HepG2 (cell line): ENCODE measurements around the gene TTC31. TPM values are rescaled to one million over a fixed set of nuclear protein-coding genes. Genes with fewer than 3 reads are reported as not detected.

Source experiments
- ARNTL ChIP-seq: sonication (generic); formaldehyde crosslinking; IDR thresholded peaks from 2 replicates; pipeline ENCODE4 v1.4.0; 2020; ENCODE audit warnings: mild to moderate bottlenecking, missing genetic modification reagents
- ATF7 ChIP-seq, 2 experiments: fragments of 450-650 bp in 1 of 2; sonication (generic) in 1 of 2; formaldehyde crosslinking in 1 of 2; IDR thresholded peaks; 2 replicates each; pipeline versions ENCODE4 v1.4.0 to v1.6.1; 2016 to 2020; ENCODE audit warnings: antibody characterized with exemption in 1 of 2, mild to moderate bottlenecking in 1 of 2, missing genetic modification reagents in 1 of 2
- EEA1 ChIP-seq: sonication (generic); formaldehyde crosslinking; IDR thresholded peaks from 2 replicates; pipeline ENCODE4 v1.5.1; 2020; ENCODE audit warnings: mild to moderate bottlenecking, missing genetic modification reagents, borderline replicate concordance
- FOSL2 ChIP-seq: sonication (generic); formaldehyde crosslinking; IDR thresholded peaks from 2 replicates; pipeline ENCODE4 v1.4.0; 2020; ENCODE audit warnings: missing genetic modification reagents
- HCFC1 ChIP-seq: fragments of 150-350 bp; IDR thresholded peaks from 2 replicates; pipeline ENCODE4 v1.6.1; 2014; ENCODE audit warnings: low read depth, low read length
- HES4 ChIP-seq: sonication (generic); formaldehyde crosslinking; IDR thresholded peaks from 2 replicates; pipeline ENCODE4 v1.9.0; 2021; ENCODE audit warnings: mild to moderate bottlenecking, missing genetic modification reagents, borderline replicate concordance
- HMG20B ChIP-seq: conservative IDR thresholded peaks from 2 replicates; pipeline ENCODE4 v1.6.1; 2016; ENCODE audit warnings: missing genetic modification reagents, missing compliant biosample characterization
- LCORL ChIP-seq, 2 experiments: fragments of 450-650 bp in 1 of 2; sonication (generic) in 1 of 2; formaldehyde crosslinking in 1 of 2; IDR thresholded peaks; 2 replicates each; pipeline versions ENCODE4 v1.5.0 to v1.6.1; 2017 to 2020; ENCODE audit warnings: antibody characterized with exemption in 1 of 2, missing genetic modification reagents in 1 of 2
- MYC ChIP-seq: sonication (generic); formaldehyde crosslinking; IDR thresholded peaks from 2 replicates; pipeline ENCODE4 v1.9.0; 2021; ENCODE audit warnings: missing genetic modification reagents, borderline replicate concordance
- NR2F6 ChIP-seq, 2 experiments: IDR thresholded peaks; 2 replicates each; pipeline ENCODE4 v1.6.1; 2016; ENCODE audit warnings: antibody characterized with exemption in 1 of 2, mild to moderate bottlenecking in 1 of 2
- RAD21 ChIP-seq: fragments of 450-650 bp; formaldehyde crosslinking; IDR thresholded peaks from 2 replicates; pipeline ENCODE4 v1.5.0; 2020; ENCODE audit warnings: mild to moderate bottlenecking
- SP1 ChIP-seq, 2 experiments: fragments of 450-650 bp in 1 of 2; sonication (generic) in 1 of 2; formaldehyde crosslinking in 1 of 2; IDR thresholded peaks; 2 replicates each; pipeline versions ENCODE4 v1.4.0 to v1.6.1; 2016 to 2020; ENCODE audit warnings: missing genetic modification reagents in 1 of 2
- ZBTB8A ChIP-seq: sonication (generic); formaldehyde crosslinking; IDR thresholded peaks from 2 replicates; pipeline ENCODE4 v1.4.0; 2020; ENCODE audit warnings: mild to moderate bottlenecking, low read depth, missing genetic modification reagents, borderline replicate concordance
- ZNF225 ChIP-seq: sonication (generic); formaldehyde crosslinking; IDR thresholded peaks from 2 replicates; pipeline ENCODE4 v1.4.0; 2020; ENCODE audit warnings: mild to moderate bottlenecking, missing genetic modification reagents
- ZNF766 ChIP-seq: sonication (generic); formaldehyde crosslinking; IDR thresholded peaks from 2 replicates; pipeline ENCODE4 v1.5.0; 2020; ENCODE audit warnings: missing genetic modification reagents, borderline replicate concordance
- ZNF775 ChIP-seq: sonication (generic); formaldehyde crosslinking; IDR thresholded peaks from 2 replicates; pipeline ENCODE4 v1.4.0; 2020; ENCODE audit warnings: missing genetic modification reagents, mild to moderate bottlenecking, moderate library complexity, borderline replicate concordance
- polyA plus RNA-seq, 8 experiments: library from polyadenylated mRNA; depleted of rRNA in 3 of 8; stranded (reverse) in 7 of 8; unstranded in 1 of 8; fragments of >200 nt; fragmentation: Illumina TruSeq in 4 of 8; extraction: Trizol in 4 of 8; gene quantifications; 2 replicates each; pipeline versions ENCODE4 v1.2.1 to v1.2.3, GENCODE V29; 2011 to 2016; ENCODE audit warnings: low read depth in 4 of 8, missing spikeins in 1 of 8, mixed read lengths in 1 of 8; ENCODE audit not compliant: insufficient read depth in 1 of 8
- total RNA-seq, 5 experiments: library from RNA; depleted of rRNA; stranded (reverse); fragments of >200 nt; fragmentation: Illumina TruSeq; extraction: Trizol; gene quantifications; 2 replicates each; pipeline ENCODE4 v1.2.3, GENCODE V29; 2016; ENCODE audit warnings: low read depth in 1 of 5
- TF ChIP-seq, protein P1 (sequence below): sonication (generic); formaldehyde crosslinking; IDR thresholded peaks from 2 replicates; pipeline ENCODE4 v1.8.1; 2023; ENCODE audit warnings: mild to moderate bottlenecking, missing genetic modification reagents
- TF ChIP-seq, protein P2 (sequence below): sonication (generic); formaldehyde crosslinking; IDR thresholded peaks from 2 replicates; pipeline ENCODE4 v1.4.0; 2020; ENCODE audit warnings: missing genetic modification reagents
- TF ChIP-seq, protein P3 (sequence below): IDR thresholded peaks from 2 replicates; pipeline ENCODE4 v1.6.1; 2012; ENCODE audit warnings: inconsistent platforms
- TF ChIP-seq, protein P4 (sequence below): sonication (generic); formaldehyde crosslinking; IDR thresholded peaks from 2 replicates; pipeline ENCODE4 v1.5.0; 2020; ENCODE audit warnings: missing genetic modification reagents, mild to moderate bottlenecking, borderline replicate concordance

The TTC31 gene
- total and polyA plus RNA-seq, 2 of the 13 experiments (the other 11 are each of a cell fraction or from before 2014, with no cell fraction given), result 28.3 to 39.5 TPM

DNA sequence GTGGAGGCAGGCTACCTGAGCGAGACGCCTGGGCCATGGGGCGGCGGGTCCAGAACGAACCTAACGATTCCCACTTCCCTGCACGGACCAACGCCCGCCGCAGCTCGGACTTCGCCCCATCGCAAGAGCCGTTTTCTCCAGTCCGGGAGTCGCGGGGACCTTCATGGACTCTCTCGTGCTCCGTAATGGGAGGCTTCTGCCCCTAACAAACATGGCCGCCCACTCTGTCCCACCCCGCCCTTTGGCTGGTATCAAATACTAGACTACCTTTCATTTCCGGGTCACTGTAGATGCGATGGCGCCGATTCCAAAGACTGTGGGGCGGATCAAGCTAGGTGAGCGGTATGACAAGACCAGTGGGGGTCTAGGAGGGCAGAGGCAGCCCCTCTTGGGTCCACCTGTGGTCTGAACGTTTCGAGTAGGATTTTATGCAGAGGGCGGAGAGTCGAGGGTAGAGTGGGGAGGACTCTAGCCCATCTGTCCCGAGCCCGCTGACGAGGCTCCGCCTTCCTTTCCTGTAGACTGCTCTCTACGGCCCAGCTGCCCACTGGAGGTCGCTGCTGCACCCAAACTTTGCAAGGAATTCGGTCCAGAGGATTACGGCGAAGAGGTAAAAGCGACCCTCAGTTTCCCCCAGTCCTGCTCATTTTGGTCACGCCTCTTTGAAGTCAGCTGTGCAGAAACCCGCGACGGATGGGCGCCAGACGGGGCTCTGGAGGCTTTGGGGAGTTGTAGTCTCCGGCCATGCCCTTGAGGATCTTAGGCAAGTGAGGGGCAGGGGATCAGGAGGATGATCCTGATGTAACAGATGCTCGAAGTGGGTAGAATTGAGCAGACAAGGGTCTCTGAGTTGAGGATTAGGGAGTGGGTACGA, at the start of gene TTC31, which contains the start of gene CCDC142 (continued):
- TF ChIP-seq ZNF775, result no peak
- no peak for TF ChIP-seq ATF7 (IDR thresholded peaks at IDR 0.05)
- no peak; the same call in none of the 2 replicates for TF ChIP-seq ATF7 (CRISPR knock-in tag; IDR thresholded peaks at IDR 0.05)
- no peak; the same call in none of the 2 replicates for TF ChIP-seq HMG20B (CRISPR knock-in tag)
- TF ChIP-seq RAD21 (CRISPR knock-in tag), result peak; percentile 94
- 0 out of 2 replicates have a peak, but pooled peaks have one; percentile 80 for TF ChIP-seq ZBTB8A (CRISPR knock-in tag)
- peak; percentile 53; the same call in 1 of the 2 replicates for TF ChIP-seq NR2F6 (IDR thresholded peaks at IDR 0.05)
- peak; percentile 56; the same call in 1 of the 2 replicates for TF ChIP-seq NR2F6 (CRISPR knock-in tag; IDR thresholded peaks at IDR 0.05)
- peak; percentile 58; the same call in 1 of the 2 replicates for TF ChIP-seq ZNF766 (CRISPR knock-in tag)
- TF ChIP-seq MYC, result peak; percentile 82; the same call in 1 of the 2 replicates
- TF ChIP-seq LCORL (IDR thresholded peaks at IDR 0.05), result no peak
- TF ChIP-seq LCORL (CRISPR knock-in tag; IDR thresholded peaks at IDR 0.05), result peak; percentile 83
- peak; percentile 89 for TF ChIP-seq HCFC1
- TF ChIP-seq, protein P1, sequence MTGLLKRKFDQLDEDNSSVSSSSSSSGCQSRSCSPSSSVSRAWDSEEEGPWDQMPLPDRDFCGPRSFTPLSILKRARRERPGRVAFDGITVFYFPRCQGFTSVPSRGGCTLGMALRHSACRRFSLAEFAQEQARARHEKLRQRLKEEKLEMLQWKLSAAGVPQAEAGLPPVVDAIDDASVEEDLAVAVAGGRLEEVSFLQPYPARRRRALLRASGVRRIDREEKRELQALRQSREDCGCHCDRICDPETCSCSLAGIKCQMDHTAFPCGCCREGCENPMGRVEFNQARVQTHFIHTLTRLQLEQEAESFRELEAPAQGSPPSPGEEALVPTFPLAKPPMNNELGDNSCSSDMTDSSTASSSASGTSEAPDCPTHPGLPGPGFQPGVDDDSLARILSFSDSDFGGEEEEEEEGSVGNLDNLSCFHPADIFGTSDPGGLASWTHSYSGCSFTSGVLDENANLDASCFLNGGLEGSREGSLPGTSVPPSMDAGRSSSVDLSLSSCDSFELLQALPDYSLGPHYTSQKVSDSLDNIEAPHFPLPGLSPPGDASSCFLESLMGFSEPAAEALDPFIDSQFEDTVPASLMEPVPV (CRISPR knock-in tag), result 0 out of 2 replicates have a peak, but pooled peaks have one; percentile 78
- TF ChIP-seq, protein P2, sequence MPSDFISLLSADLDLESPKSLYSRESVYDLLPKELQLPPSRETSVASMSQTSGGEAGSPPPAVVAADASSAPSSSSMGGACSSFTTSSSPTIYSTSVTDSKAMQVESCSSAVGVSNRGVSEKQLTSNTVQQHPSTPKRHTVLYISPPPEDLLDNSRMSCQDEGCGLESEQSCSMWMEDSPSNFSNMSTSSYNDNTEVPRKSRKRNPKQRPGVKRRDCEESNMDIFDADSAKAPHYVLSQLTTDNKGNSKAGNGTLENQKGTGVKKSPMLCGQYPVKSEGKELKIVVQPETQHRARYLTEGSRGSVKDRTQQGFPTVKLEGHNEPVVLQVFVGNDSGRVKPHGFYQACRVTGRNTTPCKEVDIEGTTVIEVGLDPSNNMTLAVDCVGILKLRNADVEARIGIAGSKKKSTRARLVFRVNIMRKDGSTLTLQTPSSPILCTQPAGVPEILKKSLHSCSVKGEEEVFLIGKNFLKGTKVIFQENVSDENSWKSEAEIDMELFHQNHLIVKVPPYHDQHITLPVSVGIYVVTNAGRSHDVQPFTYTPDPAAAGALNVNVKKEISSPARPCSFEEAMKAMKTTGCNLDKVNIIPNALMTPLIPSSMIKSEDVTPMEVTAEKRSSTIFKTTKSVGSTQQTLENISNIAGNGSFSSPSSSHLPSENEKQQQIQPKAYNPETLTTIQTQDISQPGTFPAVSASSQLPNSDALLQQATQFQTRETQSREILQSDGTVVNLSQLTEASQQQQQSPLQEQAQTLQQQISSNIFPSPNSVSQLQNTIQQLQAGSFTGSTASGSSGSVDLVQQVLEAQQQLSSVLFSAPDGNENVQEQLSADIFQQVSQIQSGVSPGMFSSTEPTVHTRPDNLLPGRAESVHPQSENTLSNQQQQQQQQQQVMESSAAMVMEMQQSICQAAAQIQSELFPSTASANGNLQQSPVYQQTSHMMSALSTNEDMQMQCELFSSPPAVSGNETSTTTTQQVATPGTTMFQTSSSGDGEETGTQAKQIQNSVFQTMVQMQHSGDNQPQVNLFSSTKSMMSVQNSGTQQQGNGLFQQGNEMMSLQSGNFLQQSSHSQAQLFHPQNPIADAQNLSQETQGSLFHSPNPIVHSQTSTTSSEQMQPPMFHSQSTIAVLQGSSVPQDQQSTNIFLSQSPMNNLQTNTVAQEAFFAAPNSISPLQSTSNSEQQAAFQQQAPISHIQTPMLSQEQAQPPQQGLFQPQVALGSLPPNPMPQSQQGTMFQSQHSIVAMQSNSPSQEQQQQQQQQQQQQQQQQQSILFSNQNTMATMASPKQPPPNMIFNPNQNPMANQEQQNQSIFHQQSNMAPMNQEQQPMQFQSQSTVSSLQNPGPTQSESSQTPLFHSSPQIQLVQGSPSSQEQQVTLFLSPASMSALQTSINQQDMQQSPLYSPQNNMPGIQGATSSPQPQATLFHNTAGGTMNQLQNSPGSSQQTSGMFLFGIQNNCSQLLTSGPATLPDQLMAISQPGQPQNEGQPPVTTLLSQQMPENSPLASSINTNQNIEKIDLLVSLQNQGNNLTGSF (CRISPR knock-in tag), result peak; percentile 43; the same call in 1 of the 2 replicates
- TF ChIP-seq, protein P3, sequence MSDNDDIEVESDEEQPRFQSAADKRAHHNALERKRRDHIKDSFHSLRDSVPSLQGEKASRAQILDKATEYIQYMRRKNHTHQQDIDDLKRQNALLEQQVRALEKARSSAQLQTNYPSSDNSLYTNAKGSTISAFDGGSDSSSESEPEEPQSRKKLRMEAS, result peak; percentile 88
- TF ChIP-seq ZNF225, result no peak; the same call in none of the 2 replicates
- no peak for TF ChIP-seq HES4
- peak; percentile 32; the same call in 1 of the 2 replicates for TF ChIP-seq FOSL2
- TF ChIP-seq EEA1 (CRISPR knock-in tag), result no peak
- TF ChIP-seq ARNTL (CRISPR knock-in tag), result peak; percentile 47; the same call in 1 of the 2 replicates
- TF ChIP-seq SP1 (IDR thresholded peaks at IDR 0.05), result no peak
- TF ChIP-seq SP1 (CRISPR knock-in tag; IDR thresholded peaks at IDR 0.05), result peak; percentile 54
- TF ChIP-seq, protein P4, sequence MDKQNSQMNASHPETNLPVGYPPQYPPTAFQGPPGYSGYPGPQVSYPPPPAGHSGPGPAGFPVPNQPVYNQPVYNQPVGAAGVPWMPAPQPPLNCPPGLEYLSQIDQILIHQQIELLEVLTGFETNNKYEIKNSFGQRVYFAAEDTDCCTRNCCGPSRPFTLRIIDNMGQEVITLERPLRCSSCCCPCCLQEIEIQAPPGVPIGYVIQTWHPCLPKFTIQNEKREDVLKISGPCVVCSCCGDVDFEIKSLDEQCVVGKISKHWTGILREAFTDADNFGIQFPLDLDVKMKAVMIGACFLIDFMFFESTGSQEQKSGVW, result no peak
